A673 (cell line): ENCODE data around the gene HEPACAM2.

ENCODE experiments used
- CTCF ChIP-seq: fragments of 300-800, 200-600 bp; sonication (generic); conservative IDR thresholded peaks from 2 replicates; pipeline ENCODE4 v1.5.1; 2017; ENCODE audit warnings: low read depth, mild to moderate bottlenecking, antibody characterized with exemption, low read length, moderate library complexity, mixed read lengths
- EZH2 ChIP-seq: fragments of 200-600 bp; sonication (generic); IDR thresholded peaks from 2 replicates; pipeline ENCODE4 v1.6.1; 2017; ENCODE audit warnings: borderline replicate concordance, low read depth, mild to moderate bottlenecking, mixed read lengths, antibody characterized with exemption, low read length; ENCODE audit not compliant: poor library complexity, severe bottlenecking

- no peak for TF ChIP-seq CTCF
- no peak for TF ChIP-seq EZH2
Measured at GRCh38 chr7:93235541-93235940, 9.3 kb upstream of the HEPACAM2 start.
